Loucy (cell line): ENCODE data around the gene CYCS.

Source experiments
- EZH2phosphoT487 ChIP-seq: fragments of 200-600 bp; IDR thresholded peaks from 2 replicates; pipeline ENCODE4 v1.6.1; 2018; ENCODE audit warnings: antibody characterized with exemption, mild to moderate bottlenecking, moderate library complexity, borderline replicate concordance
- TF ChIP-seq, protein P1 (sequence below): fragments of 200-600 bp; sonication (generic); conservative IDR thresholded peaks from 2 replicates; pipeline ENCODE4 v1.5.1; 2014; ENCODE audit warnings: mild to moderate bottlenecking, antibody characterized with exemption, low read length

DNA sequence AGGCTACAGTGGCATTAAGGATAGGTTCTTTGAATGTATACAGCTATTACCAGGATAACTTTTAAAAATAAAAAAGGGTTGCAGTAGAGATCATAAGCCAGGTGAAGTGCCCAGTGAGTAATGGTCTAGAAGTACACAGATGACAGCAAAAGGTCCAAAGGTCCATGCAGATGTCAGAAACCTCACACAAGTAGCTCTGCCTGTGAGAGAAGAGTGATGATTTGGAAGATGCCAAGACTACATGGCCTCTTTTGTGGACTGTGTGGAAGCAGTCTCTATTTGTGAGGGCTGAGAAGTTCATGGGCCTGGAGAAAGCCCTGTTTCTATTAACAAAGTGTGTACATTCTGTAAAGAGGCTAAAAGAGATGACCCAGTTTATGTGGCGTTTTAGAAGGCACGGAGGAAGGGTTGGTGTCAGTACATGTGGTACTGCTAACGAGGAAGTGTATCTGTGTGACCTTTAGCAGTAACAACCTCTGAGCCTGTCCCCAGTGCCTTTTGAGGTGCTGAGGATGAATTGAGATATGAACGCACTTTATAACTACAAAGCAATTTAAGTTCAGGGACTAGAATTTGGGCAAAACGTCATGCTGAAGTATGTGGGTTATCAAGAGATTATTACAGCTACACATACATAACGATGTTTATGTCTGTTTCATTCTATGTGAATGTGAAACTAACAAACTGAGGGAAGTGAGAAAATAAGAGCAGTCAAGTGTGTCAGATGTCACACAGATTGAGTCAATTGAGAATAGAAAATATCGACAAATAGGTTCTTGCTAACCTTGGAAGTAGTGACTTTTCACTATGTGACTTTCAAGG lies 7.6 kb downstream of the CYCS start:
- TF ChIP-seq EZH2phosphoT487 = no peak
- TF ChIP-seq, protein P1, sequence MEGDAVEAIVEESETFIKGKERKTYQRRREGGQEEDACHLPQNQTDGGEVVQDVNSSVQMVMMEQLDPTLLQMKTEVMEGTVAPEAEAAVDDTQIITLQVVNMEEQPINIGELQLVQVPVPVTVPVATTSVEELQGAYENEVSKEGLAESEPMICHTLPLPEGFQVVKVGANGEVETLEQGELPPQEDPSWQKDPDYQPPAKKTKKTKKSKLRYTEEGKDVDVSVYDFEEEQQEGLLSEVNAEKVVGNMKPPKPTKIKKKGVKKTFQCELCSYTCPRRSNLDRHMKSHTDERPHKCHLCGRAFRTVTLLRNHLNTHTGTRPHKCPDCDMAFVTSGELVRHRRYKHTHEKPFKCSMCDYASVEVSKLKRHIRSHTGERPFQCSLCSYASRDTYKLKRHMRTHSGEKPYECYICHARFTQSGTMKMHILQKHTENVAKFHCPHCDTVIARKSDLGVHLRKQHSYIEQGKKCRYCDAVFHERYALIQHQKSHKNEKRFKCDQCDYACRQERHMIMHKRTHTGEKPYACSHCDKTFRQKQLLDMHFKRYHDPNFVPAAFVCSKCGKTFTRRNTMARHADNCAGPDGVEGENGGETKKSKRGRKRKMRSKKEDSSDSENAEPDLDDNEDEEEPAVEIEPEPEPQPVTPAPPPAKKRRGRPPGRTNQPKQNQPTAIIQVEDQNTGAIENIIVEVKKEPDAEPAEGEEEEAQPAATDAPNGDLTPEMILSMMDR = no peak
